ENCODE measurements around the gene FAM229A. TPM values are rescaled to one million over a fixed set of nuclear protein-coding genes. Genes with fewer than 3 reads are reported as not detected.
A peak's percentile ranks its signal among the peaks of the same experiment; 100 is the strongest.
"Not testable (repeated sequence)": the region's sequence is repeated elsewhere in the genome, so short reads cannot be mapped to it uniquely, and the experiment has no call there.

Gene FAM229A
- 0.82 TPM for total RNA-seq

GRCh38 chr1:32362474-32363313, at the start of gene FAM229A, which contains the start of gene TSSK3:
FAM229A (minus strand) TSS chr1:32362485; CDS start chr1:32362091, 394 bp downstream.
TSSK3 (plus strand) TSS chr1:32362539; CDS start chr1:32362702, 163 bp downstream.
- DNase-seq: no peak

- no peak for DNase-seq
These were observed 49.0 kb upstream of the FAM229A start for GRCh38 chr1:32411261-32411660.

- DNase-seq: no peak
These were observed 44.4 kb upstream of the FAM229A start for GRCh38 chr1:32406629-32407111.

GRCh38 chr1:32405672-32406467, 43.6 kb upstream of the FAM229A start:
- DNase-seq: no peak

- no peak for DNase-seq
These were observed 42.7 kb upstream of the FAM229A start for GRCh38 chr1:32404946-32405345.

GRCh38 chr1:32400876-32401631, 38.8 kb upstream of the FAM229A start:
- DNase-seq: peak; percentile 92

GRCh38 chr1:32399843-32400242, 37.6 kb upstream of the FAM229A start:
- DNase-seq: no peak

GRCh38 chr1:32398401-32398800, 36.1 kb upstream of the FAM229A start:
- no peak for DNase-seq

GRCh38 chr1:32396524-32396923, 34.2 kb upstream of the FAM229A start:
- DNase-seq: not testable (repeated sequence)

- no peak for DNase-seq
These were observed 32.7 kb upstream of the FAM229A start for GRCh38 chr1:32394890-32395432.

- peak; percentile 99 for DNase-seq
These were observed 32.0 kb upstream of the FAM229A start, which contains the start of gene BSDC1 for GRCh38 chr1:32394141-32394889. BSDC1 (minus strand) TSS chr1:32394441; CDS start chr1:32394414, 27 bp downstream.

- DNase-seq: peak; percentile 58
These were observed 31.5 kb upstream of the FAM229A start for GRCh38 chr1:32393832-32394140.

- DNase-seq: no peak
These were observed 30.9 kb upstream of the FAM229A start for GRCh38 chr1:32393136-32393535.

GRCh38 chr1:32392325-32392724, 30.0 kb upstream of the FAM229A start:
- no peak for DNase-seq

GRCh38 chr1:32390904-32391870, 28.9 kb upstream of the FAM229A start:
- no peak for DNase-seq

- DNase-seq: no peak
These were observed 26.4 kb upstream of the FAM229A start for GRCh38 chr1:32388641-32389040.

- DNase-seq: no peak
These were observed 24.5 kb upstream of the FAM229A start for GRCh38 chr1:32386676-32387392.

GRCh38 chr1:32380057-32380456, 17.8 kb upstream of the FAM229A start:
- no peak for DNase-seq

- DNase-seq: no peak
These were observed 15.4 kb upstream of the FAM229A start for GRCh38 chr1:32377541-32378220.
